Calu3 (cell line): ENCODE results near the gene CELSR2. TPM values are rescaled to one million over a fixed set of nuclear protein-coding genes. Genes with fewer than 3 reads are reported as not detected.
A peak's percentile ranks its signal among the peaks of the same experiment; 100 is the strongest.

Source experiments
- BruUV-seq: library from RNA; stranded (reverse); fragments of 400-500 nt; replicated peaks from 2 replicates; lab custom pipeline; 2021; lab: Mats Ljungman, UMichigan
- CTCF ChIA-PET: fragments of 300-600 bp; sonication (Branson Sonifier 250); formaldehyde crosslinking; loops from one replicate; lab custom pipeline; 2022; ENCODE audit warnings: antibody characterized with exemption; lab: Charles Lee
- DNase-seq: peaks from one replicate; pipeline ENCODE4 v3.0.0; 2022
- H3K27ac Mint-ChIP-seq: one replicate; pipeline ENCODE4 v1.8.0; 2022; ENCODE audit warnings: mixed read lengths; ENCODE audit not compliant: unreplicated experiment
- H3K27me3 Mint-ChIP-seq: one replicate; pipeline ENCODE4 v1.8.0; 2022; ENCODE audit warnings: mixed read lengths; ENCODE audit not compliant: unreplicated experiment
- H3K36me3 Mint-ChIP-seq: one replicate; pipeline ENCODE4 v1.8.0; 2022; ENCODE audit warnings: mild to moderate bottlenecking, moderate library complexity, mixed read lengths; ENCODE audit not compliant: insufficient read depth, unreplicated experiment
- H3K4me1 Mint-ChIP-seq: one replicate; pipeline ENCODE4 v1.8.0; 2022; ENCODE audit warnings: mild to moderate bottlenecking, low read depth, mixed read lengths; ENCODE audit not compliant: unreplicated experiment
- H3K4me3 Mint-ChIP-seq: one replicate; pipeline ENCODE4 v1.8.0; 2022; ENCODE audit warnings: mild to moderate bottlenecking, low read depth, moderate library complexity, mixed read lengths; ENCODE audit not compliant: unreplicated experiment
- H3K9me3 Mint-ChIP-seq: one replicate; pipeline ENCODE4 v1.8.0; 2022; ENCODE audit warnings: low read depth, mixed read lengths; ENCODE audit not compliant: unreplicated experiment
- CTCF ChIP-seq: fragments of 200-600 bp; IDR thresholded peaks from one replicate; pipeline ENCODE4 v1.8.0; 2022; ENCODE audit warnings: antibody characterized with exemption; ENCODE audit not compliant: unreplicated experiment
- intact Hi-C: fragments of 100-400 bp; cut with micrococcal nuclease; formaldehyde crosslinking; loops from one replicate; pipeline ENCODE4 v1.10.0; 2022; ENCODE audit not compliant: unreplicated experiment
- total RNA-seq: library from RNA; stranded (reverse); gene quantifications from 2 replicates; pipeline ENCODE4 v1.2.3, GENCODE V29; 2022

CELSR2 gene
- total RNA-seq, 1 experiment from 2014 or later, result 5.3 TPM

DNA sequence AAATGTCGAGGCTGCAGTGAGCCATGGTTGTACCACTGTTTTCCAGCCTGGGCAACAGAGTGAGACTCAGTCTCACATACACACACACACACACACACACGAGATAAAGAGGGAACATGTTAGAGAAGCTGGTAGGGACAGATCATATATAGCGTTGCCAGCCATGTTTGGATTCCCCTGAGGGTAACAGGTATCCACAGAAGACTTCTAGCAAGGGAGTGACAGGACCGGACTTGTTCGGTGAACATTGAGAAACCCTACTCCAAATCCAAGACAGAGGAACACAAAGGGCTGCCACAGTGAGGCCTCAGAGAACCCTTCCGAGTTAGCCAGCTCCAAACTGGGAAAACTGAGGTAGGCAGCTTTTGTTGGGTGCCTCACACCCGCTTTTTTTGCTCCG, 39.3 kb upstream of the CELSR2 start:
- H3K4me1 Mint-ChIP-seq, result no peaks in the 10 kb centered on the region
- no peak for DNase-seq
- H3K4me3 Mint-ChIP-seq, result no peak overlapping the region
- intact Hi-C loops, result no loop called here
- CTCF ChIA-PET, result no interaction called here
- no peak for TF ChIP-seq CTCF
- H3K27ac Mint-ChIP-seq, result no peak overlapping the region
- peaks cover 15% of the 10 kb centered on the region for H3K27me3 Mint-ChIP-seq
- H3K9me3 Mint-ChIP-seq, result no peaks in the 10 kb centered on the region
- H3K36me3 Mint-ChIP-seq, result peaks cover 17% of the 10 kb centered on the region
- no TSS peak for BruUV-seq

- TF ChIP-seq CTCF, result no peak
- CTCF ChIA-PET, result interaction anchor here (1.7 kb wide), 1 partner anchor 12 kb away, joined by 7 read pairs; no protein-coding TSS in a partner anchor
- BruUV-seq, result no TSS peak
- Mint-ChIP-seq H3K9me3 (no peaks in the 10 kb centered on the region), H3K27me3 (peaks cover 15% of the 10 kb centered on the region), H3K27ac (peak overlapping the region; percentile 99), H3K36me3 (peaks cover 37% of the 10 kb centered on the region), H3K4me1 (peaks cover 15% of the 10 kb centered on the region), H3K4me3 (peak overlapping the region; percentile 98)
- DNase-seq, result no peak
- intact Hi-C loops, result no loop called here
Observed at GRCh38 chr1:109213345-109213823, 36.0 kb upstream of the CELSR2 start.

GRCh38 chr1:109213824-109214693, 35.3 kb upstream of the CELSR2 start, which contains the start of gene SARS1:
TSS of gene SARS1 (plus strand) at chr1:109213918. CDS start at chr1:109213993, 75 bp downstream.
- Mint-ChIP-seq H3K27me3 (peaks cover 12% of the 10 kb centered on the region), H3K4me1 (peaks cover 22% of the 10 kb centered on the region), H3K4me3 (peak within 1 kb of the TSS; percentile 98), H3K36me3 (peaks cover 43% of the 10 kb centered on the region), H3K9me3 (no peaks in the 10 kb centered on the region), H3K27ac (peak within 1 kb of the TSS; percentile 99)
- TF ChIP-seq CTCF, result no peak
- CTCF ChIA-PET, result interaction anchor here (0.5 to 1.7 kb wide), 2 partner anchors 13 to 76 kb away, joined by 3 to 7 read pairs; no protein-coding TSS in a partner anchor
- DNase-seq, result peak; percentile 87
- intact Hi-C loops, result no loop called here
- TSS peak; percentile 97 for BruUV-seq

- no peaks in the 10 kb centered on the region for H3K9me3 Mint-ChIP-seq
- intact Hi-C loops, result no loop called here
- DNase-seq, result peak; percentile 44
- H3K27me3 Mint-ChIP-seq, result peaks cover 3% of the 10 kb centered on the region
- TSS peak; percentile 62 for BruUV-seq
- CTCF ChIA-PET, result interaction anchor here (0.5 to 0.6 kb wide), 3 partner anchors 75 to 126 kb away, joined by 3 to 4 read pairs (median 3); a partner anchor contains a TSS
- H3K27ac Mint-ChIP-seq, result peak overlapping the region; percentile 99
- H3K36me3 Mint-ChIP-seq, result peaks cover 43% of the 10 kb centered on the region
- peaks cover 22% of the 10 kb centered on the region for H3K4me1 Mint-ChIP-seq
- peak overlapping the region; percentile 98 for H3K4me3 Mint-ChIP-seq
- TF ChIP-seq CTCF, result no peak
Observed at GRCh38 chr1:109214695-109215623, 34.4 kb upstream of the CELSR2 start.
